H1 (cell line): ENCODE results near the gene STEAP1. TPM values are rescaled to one million over a fixed set of nuclear protein-coding genes. Genes with fewer than 3 reads are reported as not detected.
"Not testable (repeated sequence)": the region's sequence is repeated elsewhere in the genome, so short reads cannot be mapped to it uniquely, and the experiment has no call there.

Experiments used
- CTCF ChIA-PET: fragments of 300-600 bp; sonication (Branson Sonifier 250); formaldehyde crosslinking; loops from one replicate; lab custom pipeline; 2021; ENCODE audit not compliant: partially characterized antibody; lab: Charles Lee
- POLR2A ChIA-PET: fragments of 300-600 bp; sonication (Branson Sonifier 250); formaldehyde crosslinking; loops from one replicate; lab custom pipeline; 2021; ENCODE audit warnings: inconsistent platforms; ENCODE audit not compliant: partially characterized antibody; lab: Charles Lee
- DNase-seq, 2 experiments: peaks; one replicate each; pipeline versions ENCODE4 v3.0.0 to v3.0.0-alpha.2; 2010 to 2022; ENCODE audit warnings: low spot score in 2 of 2, low read depth in 1 of 2, mixed read lengths in 1 of 2
- FAIRE-seq: peaks from 2 replicates; lab custom pipeline; 2011; peaks lifted over from hg19 to GRCh38; lab: Jason Lieb, UNC
- H2AFZ ChIP-seq: 2 replicates; pipeline ENCODE4 v1.8.1; 2012; ENCODE audit warnings: low read length, inconsistent platforms
- H2AK5ac ChIP-seq: 2 replicates; pipeline ENCODE4 v1.6.1; 2013; ENCODE audit warnings: low read depth, low read length
- H2BK120ac ChIP-seq: replicated peaks from 2 replicates; pipeline ENCODE3; 2013; ENCODE audit warnings: low read depth, low read length, inconsistent platforms
- H2BK12ac ChIP-seq: 2 replicates; pipeline ENCODE4 v1.6.1; 2013; ENCODE audit warnings: low read depth, low read length
- H2BK15ac ChIP-seq: 2 replicates; pipeline ENCODE4 v1.6.1; 2013; ENCODE audit warnings: low read length
- H2BK20ac ChIP-seq: 2 replicates; pipeline ENCODE4 v1.6.1; 2013; ENCODE audit warnings: low read length
- H2BK5ac ChIP-seq: 2 replicates; pipeline ENCODE4 v1.6.1; 2013; ENCODE audit warnings: low read depth, low read length
- H3K14ac ChIP-seq: 2 replicates; pipeline ENCODE4 v1.6.1; 2013; ENCODE audit warnings: inconsistent platforms; ENCODE audit not compliant: insufficient read length
- H3K18ac ChIP-seq: 2 replicates; pipeline ENCODE4 v1.6.1; 2013; ENCODE audit warnings: low read length; ENCODE audit errors: extremely low read depth
- H3K23ac ChIP-seq: 2 replicates; pipeline ENCODE4 v1.6.1; 2013; ENCODE audit warnings: inconsistent platforms; ENCODE audit not compliant: insufficient read length
- H3K23me2 ChIP-seq: 2 replicates; pipeline ENCODE4 v1.6.1; 2013; ENCODE audit warnings: low read depth, low read length
- H3K27ac ChIP-seq: 2 replicates; pipeline ENCODE4 v1.6.1; 2011; ENCODE audit warnings: low read depth, low read length, inconsistent platforms
- H3K27me3 ChIP-seq, 4 experiments: replicated peaks in 1 of 4; 1 replicate in 1 of 4; 2 replicates in 3 of 4; pipeline versions ENCODE4 v1.6.1 to v1.8.1; 2011 to 2013; ENCODE audit warnings: low read length in 3 of 4, mild to moderate bottlenecking in 3 of 4, inconsistent platforms in 2 of 4, mixed read lengths in 2 of 4, moderate library complexity in 1 of 4; ENCODE audit not compliant: control insufficient read depth in 3 of 4, insufficient read depth in 3 of 4; ENCODE audit errors: extremely low read depth in 1 of 4
- H3K36me3 ChIP-seq, 4 experiments: 2 replicates each; pipeline versions ENCODE4 v1.6.1 to v1.8.1; 2011 to 2013; ENCODE audit warnings: mild to moderate bottlenecking in 4 of 4, low read length in 3 of 4, moderate library complexity in 2 of 4, control low read depth in 1 of 4, inconsistent platforms in 1 of 4; ENCODE audit not compliant: insufficient read depth in 4 of 4, control insufficient read depth in 2 of 4
- H3K4ac ChIP-seq: replicated peaks from 2 replicates; pipeline ENCODE3; 2013; ENCODE audit warnings: low read length, low read depth, mixed read lengths, inconsistent platforms; ENCODE audit not compliant: insufficient read length
- H3K4me1 ChIP-seq, 4 experiments: replicated peaks in 1 of 4; 1 replicate in 1 of 4; 2 replicates in 3 of 4; pipeline versions ENCODE4 v1.6.1 to v1.8.1; 2011 to 2013; ENCODE audit warnings: low read length in 3 of 4, inconsistent platforms in 2 of 4, mixed read lengths in 1 of 4; ENCODE audit not compliant: insufficient read depth in 4 of 4, control insufficient read depth in 3 of 4
- H3K4me2 ChIP-seq, 2 experiments: 2 replicates each; pipeline versions ENCODE4 v1.6.1 to v1.8.1; 2011 to 2013; ENCODE audit warnings: low read depth in 2 of 2, low read length in 2 of 2, control low read depth in 1 of 2, inconsistent platforms in 1 of 2, mild to moderate bottlenecking in 1 of 2; ENCODE audit not compliant: insufficient read depth in 1 of 2
- H3K4me3 ChIP-seq, 4 experiments: fragments of 200-600, 300-600 bp in 1 of 4; sonication (generic), shearing (Covaris generic), sonication (Bioruptor Twin) in 1 of 4; 2 replicates each; pipeline versions ENCODE4 v1.5.1 to v1.8.1; 2011 to 2016; ENCODE audit warnings: low read length in 4 of 4, low read depth in 3 of 4, control low read depth in 2 of 4, inconsistent platforms in 2 of 4, mild to moderate bottlenecking in 2 of 4, mixed read lengths in 1 of 4, moderate library complexity in 1 of 4; ENCODE audit not compliant: insufficient read depth in 2 of 4; ENCODE audit errors: extremely low read depth in 1 of 4
- H3K56ac ChIP-seq: replicated peaks from 2 replicates; pipeline ENCODE3; 2013; ENCODE audit warnings: low read depth, mild to moderate bottlenecking, mixed read lengths, low read length, inconsistent platforms; ENCODE audit not compliant: insufficient read length
- H3K79me1 ChIP-seq: 2 replicates; pipeline ENCODE4 v1.6.1; 2013; ENCODE audit warnings: low read depth, low read length, control low read depth
- H3K79me2 ChIP-seq, 2 experiments: 2 replicates each; pipeline versions ENCODE4 v1.6.1 to v1.8.1; 2012 to 2013; ENCODE audit warnings: low read length in 2 of 2, mild to moderate bottlenecking in 2 of 2, inconsistent platforms in 1 of 2; ENCODE audit not compliant: insufficient read depth in 2 of 2, control insufficient read depth in 1 of 2
- H3K9ac ChIP-seq, 4 experiments: replicated peaks in 1 of 4; 1 replicate in 1 of 4; 2 replicates in 3 of 4; pipeline versions ENCODE4 v1.6.1 to v1.8.1; 2011 to 2013; ENCODE audit warnings: low read depth in 3 of 4, low read length in 3 of 4, control low read depth in 2 of 4, mild to moderate bottlenecking in 2 of 4, moderate library complexity in 2 of 4, inconsistent platforms in 1 of 4; ENCODE audit errors: extremely low read depth in 1 of 4
- H3K9me3 ChIP-seq, 2 experiments: 2 replicates each; pipeline versions ENCODE4 v1.6.1 to v1.8.1; 2012 to 2013; ENCODE audit warnings: mild to moderate bottlenecking in 2 of 2, moderate library complexity in 2 of 2, control low read depth in 1 of 2, inconsistent platforms in 1 of 2, low read depth in 1 of 2, low read length in 1 of 2, mixed read lengths in 1 of 2; ENCODE audit not compliant: insufficient read depth in 2 of 2
- H4K20me1 ChIP-seq, 2 experiments: replicated peaks in 1 of 2; 2 replicates each; pipeline versions ENCODE3 to v1.8.1; 2011 to 2013; ENCODE audit warnings: inconsistent platforms in 2 of 2, low read length in 2 of 2, mild to moderate bottlenecking in 1 of 2; ENCODE audit not compliant: insufficient read depth in 2 of 2, control insufficient read depth in 1 of 2
- H4K5ac ChIP-seq: 2 replicates; pipeline ENCODE4 v1.6.1; 2013; ENCODE audit warnings: low read length, low read depth, mixed read lengths, inconsistent platforms; ENCODE audit not compliant: insufficient read length
- H4K8ac ChIP-seq: 2 replicates; pipeline ENCODE4 v1.8.0; 2013; ENCODE audit warnings: mild to moderate bottlenecking, moderate library complexity, low read length, inconsistent platforms; ENCODE audit not compliant: insufficient read depth; ENCODE audit errors: extremely low read depth
- H4K91ac ChIP-seq: replicated peaks from 2 replicates; pipeline ENCODE3; 2013; ENCODE audit warnings: low read length, mixed read lengths, inconsistent platforms; ENCODE audit not compliant: insufficient read length
- WGBS, 2 experiments: shearing (Covaris generic) in 1 of 2; methylation state at CpG; one replicate each; pipeline versions ENCODE4 v1.1.6 to v1.1.7; 2013 to 2015; ENCODE audit warnings: low lambda C conversion rate in 2 of 2, mixed read lengths in 2 of 2, inconsistent platforms in 1 of 2, low coverage in 1 of 2, missing lambda C conversion rate in 1 of 2; ENCODE audit not compliant: insufficient replicate concordance in 2 of 2, insufficient coverage in 1 of 2, insufficient read length in 1 of 2; ENCODE audit errors: extremely low coverage in 1 of 2, missing lambda C conversion rate in 1 of 2; 5-methylcytosine and 5-hydroxymethylcytosine counted together
- polyA plus RNA-seq, 7 experiments: library from polyadenylated mRNA; depleted of rRNA in 3 of 7; stranded (reverse) in 5 of 7; unstranded in 2 of 7; fragments of >200 nt in 5 of 7; fragments of 200-250 nt in 2 of 7; gene quantifications; 1 replicate in 5 of 7; 2 replicates in 1 of 7; 4 replicates in 1 of 7; pipeline versions ENCODE4 v1.2.1 to v1.2.3, GENCODE V29; 2011 to 2013; ENCODE audit warnings: missing spikeins in 2 of 7, mixed read lengths in 2 of 7
- total RNA-seq: library from RNA; stranded (reverse); fragmentation: NEBNext Ultra II Directional; extraction: Animal tissue kit (Norgen Biotek cat#: 25700); gene quantifications from 2 replicates; pipeline ENCODE4 v1.2.1, GENCODE V29; 2021

The STEAP1 gene
- total and polyA plus RNA-seq, 2 of the 8 experiments (the other 6 are each of a cell fraction or from before 2014, with no cell fraction given): 9.2 to 9.5 TPM

GRCh38 chr7:90131746-90132145, 22.5 kb upstream of the STEAP1 start:
- H2AK5ac ChIP-seq, H4K5ac ChIP-seq, H3K9ac ChIP-seq, H3K27me3 ChIP-seq, H3K23ac ChIP-seq, H2BK120ac ChIP-seq, H4K8ac ChIP-seq, H2BK5ac ChIP-seq, CTCF ChIA-PET, H3K56ac ChIP-seq, H3K4me3 ChIP-seq, H2AFZ ChIP-seq, H3K36me3 ChIP-seq, FAIRE-seq, H3K23me2 ChIP-seq, H3K4me2 ChIP-seq, DNase-seq, H4K20me1 ChIP-seq, H3K14ac ChIP-seq, H3K4ac ChIP-seq, H3K27ac ChIP-seq, H4K91ac ChIP-seq, H2BK20ac ChIP-seq, H3K79me1 ChIP-seq, H3K18ac ChIP-seq, H3K9me3 ChIP-seq, H3K79me2 ChIP-seq, H2BK15ac ChIP-seq, POLR2A ChIA-PET, H2BK12ac ChIP-seq, H3K4me1 ChIP-seq: not testable (repeated sequence)
- WGBS, 2 experiments: 96% methylated on average over 8 of the region's 8 CpGs; no CpG with 5 or more reads in 1 of the 2 experiments
